ENCODE measurements around the gene GBE1.

Gene GBE1

DNA sequence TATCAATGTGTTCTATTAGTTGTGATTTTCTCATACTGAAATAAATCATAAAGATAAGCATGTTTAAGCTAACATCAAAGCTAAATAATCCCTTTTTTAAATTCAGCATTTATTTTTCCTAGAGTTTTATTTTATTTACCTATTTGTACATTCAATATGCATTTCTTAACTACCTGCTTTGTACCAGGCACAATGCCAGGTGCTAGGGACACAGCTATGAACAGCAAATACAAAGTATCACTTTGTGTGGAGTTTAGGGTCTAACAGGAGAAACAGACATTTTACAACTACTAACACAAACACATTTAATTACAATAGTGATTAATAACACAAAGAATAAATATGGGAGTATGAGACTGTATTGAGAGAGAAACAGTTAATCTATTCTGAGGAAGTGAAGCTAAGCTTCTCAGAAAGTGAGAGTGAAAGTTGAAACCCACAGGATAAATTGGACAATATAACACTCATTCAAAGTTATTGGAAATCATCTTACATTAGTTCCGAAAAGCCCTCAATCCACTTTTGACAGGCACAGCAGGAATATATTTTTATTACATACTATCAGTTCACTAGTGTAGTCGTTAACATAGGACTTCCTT, 159.6 kb downstream of the GBE1 start:
- no peak for DNase-seq

DNA sequence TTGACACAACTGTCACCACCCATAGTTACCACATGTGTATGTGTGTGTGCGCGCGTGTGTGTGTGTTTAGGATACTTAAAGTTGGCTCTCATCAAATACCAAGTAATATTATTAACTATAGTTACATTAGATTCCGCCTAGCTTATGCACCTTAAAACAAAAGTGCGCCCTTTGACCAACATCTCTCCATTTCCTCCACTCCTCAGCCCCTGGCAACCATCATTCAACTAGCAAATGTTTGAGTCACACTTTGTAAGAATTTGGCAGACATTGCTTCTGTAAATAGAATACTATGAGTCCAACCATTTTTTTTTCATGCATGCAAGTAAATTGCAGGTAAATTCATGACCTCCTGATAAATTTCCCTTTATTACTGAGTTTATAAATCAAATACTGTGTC, 169.3 kb downstream of the GBE1 start:
- DNase-seq, result no peak

DNA sequence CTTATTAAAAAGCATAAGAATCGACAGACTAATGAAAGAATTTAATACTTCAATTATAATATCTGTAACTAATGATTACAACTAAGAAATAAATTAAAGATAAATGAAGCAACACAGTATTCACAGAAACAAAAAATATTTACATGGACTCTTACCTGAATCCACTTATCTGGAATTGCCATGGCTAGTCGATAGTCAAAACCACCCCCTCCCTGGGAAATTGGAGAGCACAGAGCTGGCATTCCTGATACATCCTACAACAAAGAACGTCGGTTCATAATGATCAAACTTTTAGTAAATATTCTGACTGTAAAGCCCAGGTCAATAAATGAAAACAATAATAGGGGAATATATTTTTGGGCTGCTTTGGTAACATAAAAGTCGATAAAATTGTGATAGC, 175.5 kb downstream of the GBE1 start:
- DNase-seq, result no peak

DNA sequence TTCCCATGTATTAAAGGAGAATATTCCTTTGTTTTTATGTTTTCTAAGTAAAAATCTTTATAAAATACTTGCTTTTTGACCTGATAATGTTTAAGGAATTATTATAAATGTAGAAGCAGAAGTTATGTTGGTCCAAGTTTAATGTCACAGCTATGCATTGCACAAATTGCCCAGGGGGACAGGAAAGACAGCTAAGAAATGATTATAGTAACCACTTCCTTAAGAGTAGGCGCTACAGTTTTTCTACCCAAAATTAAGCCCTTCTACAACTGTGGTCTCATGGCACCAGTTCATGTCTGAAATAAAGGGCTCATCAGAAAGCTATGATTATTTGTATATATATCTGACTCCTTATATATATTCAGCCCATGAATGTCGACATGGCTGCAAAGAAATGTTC, 176.4 kb downstream of the GBE1 start:
- DNase-seq, result no peak

DNA sequence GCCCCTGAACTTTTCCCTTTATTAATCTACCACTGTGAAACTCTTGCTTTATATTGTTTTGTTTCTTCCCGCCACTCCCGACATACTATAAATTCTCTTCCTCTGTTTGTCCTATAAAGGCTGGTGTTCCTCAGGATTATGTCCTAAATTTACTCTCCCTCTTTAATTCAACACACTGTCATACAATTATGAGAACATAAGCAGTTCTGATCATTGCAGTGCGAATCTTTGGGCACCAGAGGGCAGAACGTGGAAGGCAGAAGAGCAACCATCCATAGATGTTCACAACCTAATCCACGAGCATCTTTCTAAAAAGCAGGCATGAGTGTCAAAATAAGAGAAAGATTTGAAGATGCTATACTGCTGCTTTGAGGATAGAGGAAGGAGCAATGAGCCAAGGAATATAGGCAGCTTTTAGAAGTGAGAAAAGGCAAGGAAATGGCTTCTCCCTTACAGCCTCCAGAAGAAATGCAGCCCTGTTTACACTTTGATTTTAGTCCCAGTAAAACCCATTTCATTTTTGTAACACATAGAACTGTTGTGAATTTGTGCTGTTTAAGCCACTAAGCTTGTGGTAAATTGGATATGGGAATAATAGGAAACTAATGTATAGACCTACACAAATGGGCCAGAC, 179.4 kb downstream of the GBE1 start:
- peak; percentile 7 for DNase-seq

DNA sequence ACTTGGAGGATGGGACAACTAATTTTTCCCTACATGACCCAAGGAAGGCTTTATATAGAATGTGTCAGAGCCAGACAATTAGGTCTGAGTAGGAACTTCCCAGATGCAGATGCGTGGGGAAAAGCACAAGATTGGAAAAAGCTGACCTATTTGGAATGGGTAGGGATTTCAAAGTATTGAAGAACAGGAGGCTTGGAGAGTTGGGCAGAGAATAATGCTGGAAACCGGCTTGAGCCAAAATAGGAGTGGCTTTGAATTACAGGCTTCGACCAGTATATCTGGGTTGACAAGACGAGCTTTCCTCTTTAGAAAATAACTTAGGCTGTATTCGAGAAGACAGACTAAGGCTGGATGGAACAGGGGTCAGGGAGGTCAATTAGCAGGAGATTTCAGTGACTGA, 181.1 kb downstream of the GBE1 start:
- DNase-seq, result no peak

DNA sequence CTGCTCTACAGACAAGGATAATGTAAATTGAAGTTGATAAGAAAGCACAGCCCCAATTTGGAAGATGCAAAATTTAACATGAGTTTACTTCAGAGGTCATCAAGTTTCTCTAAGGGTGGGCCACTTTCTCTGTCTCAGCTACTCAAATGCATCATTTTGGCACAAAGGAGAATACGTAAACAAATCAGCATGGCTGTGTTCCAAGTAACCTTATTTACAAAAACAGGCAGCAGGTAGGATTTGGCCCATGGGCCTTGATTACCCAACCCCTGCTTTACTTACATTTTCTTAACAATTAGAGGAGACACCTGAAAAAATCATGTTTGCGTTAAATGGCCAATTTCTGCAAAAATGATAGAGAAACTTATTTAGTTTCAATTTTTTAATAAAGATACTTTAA, 181.7 kb downstream of the GBE1 start:
- no peak for DNase-seq

DNA sequence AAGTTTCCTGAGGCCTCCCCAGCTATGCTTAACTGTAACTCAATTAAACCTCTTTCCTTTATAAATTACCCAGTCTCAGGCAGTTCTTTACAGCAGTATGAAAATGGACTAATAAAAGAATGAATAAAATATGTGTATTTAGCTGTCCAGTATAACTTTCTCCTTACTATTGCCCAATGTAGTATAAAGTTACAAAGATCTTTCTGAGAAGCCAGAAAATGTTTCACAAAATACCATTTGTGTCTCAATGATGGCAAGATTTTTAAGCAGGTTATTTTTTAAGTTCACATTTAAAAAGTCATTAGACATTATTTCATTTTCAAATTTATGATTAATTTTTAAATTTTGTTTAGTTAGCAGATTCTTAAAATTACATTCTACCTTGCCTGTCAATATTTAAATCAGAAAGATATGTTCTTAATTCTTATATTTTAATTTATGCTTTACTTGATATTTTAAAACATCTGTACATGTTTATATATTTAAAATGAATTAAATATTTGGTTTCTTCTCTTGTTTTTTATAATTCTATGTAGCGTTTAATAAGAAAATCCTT, 189.2 kb downstream of the GBE1 start:
- DNase-seq, result no peak

DNA sequence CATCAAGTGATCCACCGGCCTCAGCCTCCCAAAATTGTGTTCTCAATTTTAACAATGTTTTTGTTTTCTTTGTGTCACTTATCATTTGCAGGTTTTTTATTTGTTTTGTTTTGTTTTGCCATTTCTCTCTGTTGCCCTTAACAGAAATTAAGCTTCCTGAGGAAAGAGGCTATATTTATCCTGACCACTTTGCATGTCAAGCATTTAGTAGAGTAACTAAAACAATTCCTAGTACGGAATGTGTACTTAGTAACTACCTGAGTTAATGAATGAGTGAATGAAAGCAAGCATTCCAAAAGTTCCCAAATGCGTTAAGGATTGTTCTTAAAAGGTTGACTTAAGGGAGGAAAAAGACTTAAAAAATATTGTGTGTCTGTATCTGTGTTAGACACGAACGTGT, 193.1 kb downstream of the GBE1 start:
- no peak for DNase-seq

DNA sequence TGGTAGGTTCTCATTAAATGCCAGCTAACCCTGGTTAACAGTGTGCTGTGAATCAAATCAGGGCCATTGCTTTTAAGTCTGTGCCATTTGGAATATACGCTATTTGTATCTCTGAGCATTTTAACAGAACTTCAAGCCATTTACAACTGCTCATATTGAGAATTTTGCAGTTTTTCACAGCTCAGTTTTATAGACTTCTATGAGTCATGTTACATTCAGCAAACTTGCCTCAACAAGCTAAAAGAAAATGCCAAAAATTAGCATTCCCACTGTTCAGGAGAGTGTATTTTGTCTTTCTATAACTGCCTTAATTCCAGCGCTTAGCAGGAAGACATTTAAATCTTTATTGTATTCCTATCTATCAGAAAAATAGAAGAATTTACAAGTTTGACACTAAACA, 196.4 kb downstream of the GBE1 start:
- DNase-seq, result no peak

DNA sequence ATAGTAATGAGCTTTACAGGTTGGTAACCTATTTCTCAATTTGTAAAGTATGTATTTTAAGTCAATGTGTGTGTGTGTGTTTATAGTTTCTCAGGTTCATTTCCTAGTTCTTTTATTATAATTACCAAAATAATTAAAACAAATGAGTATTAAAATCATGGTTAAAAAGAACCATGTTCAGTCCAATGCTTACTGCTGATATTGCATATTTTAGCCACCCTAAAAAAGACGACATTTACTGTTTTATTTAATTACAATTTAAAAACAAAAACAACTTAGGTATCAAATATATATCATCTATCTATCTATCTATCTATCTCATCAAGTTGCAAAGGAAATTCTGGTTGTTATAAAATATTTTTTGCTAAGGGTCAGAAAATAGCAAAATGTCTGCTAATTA, 203.3 kb downstream of the GBE1 start:
- no peak for DNase-seq

DNA sequence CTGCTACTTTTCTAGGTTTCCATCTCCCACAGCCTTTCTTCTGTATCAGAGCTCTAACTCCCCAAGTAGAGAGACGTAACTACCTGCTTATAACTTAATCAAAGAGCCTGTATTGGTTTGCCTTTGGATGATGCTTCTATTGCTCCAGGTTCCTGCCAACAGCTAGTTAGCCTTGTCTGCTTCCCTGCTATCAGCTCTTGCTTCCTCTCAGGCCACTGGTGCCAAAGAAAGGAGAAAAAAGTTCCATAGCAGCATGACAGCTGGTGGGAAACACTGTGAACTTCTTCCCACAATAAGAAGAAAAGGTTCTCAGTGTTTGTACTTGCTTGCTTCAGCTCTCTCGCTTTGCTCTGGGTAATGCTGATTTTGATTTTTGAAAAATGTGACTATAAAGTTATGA, 206.6 kb downstream of the GBE1 start:
- DNase-seq, result no peak

DNA sequence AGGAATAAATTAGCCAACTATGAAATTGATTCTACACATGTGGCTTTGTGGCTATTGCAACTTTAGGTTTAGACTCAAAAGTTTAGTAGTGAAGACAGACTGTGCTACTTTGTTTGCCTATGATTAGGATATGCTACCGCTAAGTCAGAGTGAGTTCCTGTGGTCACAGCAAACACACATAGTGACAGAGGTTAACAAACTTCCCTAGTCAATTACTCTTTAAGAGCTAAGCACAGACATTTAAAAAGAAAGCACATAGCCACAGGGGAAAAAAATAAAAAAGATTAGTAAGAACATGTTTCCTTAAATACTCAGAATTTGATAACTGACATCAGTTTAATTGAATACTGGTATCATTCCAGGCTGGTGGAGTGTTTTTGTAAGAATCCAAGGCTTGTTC, 207.1 kb downstream of the GBE1 start:
- DNase-seq, result no peak

DNA sequence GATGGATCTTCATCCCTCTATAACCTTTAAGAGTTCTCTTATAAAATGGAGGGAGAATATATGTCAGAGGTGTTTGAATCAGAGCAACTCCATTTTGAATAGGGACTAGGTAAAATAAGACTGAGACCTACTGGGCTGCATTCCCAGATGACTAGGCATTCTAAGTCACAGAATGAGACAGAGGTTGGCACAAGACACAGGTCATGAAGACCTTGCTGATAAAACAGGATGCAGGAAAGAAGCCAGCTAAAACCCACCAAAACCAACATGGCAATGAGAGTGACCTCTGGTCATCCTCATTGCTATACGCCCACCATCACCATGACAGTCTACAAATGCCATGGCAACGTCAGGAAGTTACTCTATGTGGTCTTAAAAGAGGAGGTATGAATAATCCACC, 211.0 kb downstream of the GBE1 start:
- DNase-seq, result no peak

DNA sequence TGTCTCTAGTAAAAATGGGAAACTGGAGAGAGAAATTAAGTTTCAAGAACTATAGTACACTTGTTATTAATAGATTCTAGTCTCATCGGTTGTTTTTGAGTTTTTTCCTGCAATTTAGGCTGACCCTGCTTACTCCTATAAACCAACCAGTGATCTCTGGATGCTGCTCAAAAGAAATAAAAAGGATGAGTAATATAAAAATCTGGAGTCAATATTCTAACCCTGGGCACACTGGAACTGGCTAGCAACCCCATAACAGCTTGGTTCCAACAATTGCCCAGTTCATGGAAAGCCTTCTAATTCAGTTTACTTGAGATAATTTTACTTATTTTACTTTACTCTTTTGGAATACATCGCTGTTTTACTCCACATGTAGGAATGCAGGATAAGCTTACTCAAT, 211.6 kb downstream of the GBE1 start:
- DNase-seq, result no peak

DNA sequence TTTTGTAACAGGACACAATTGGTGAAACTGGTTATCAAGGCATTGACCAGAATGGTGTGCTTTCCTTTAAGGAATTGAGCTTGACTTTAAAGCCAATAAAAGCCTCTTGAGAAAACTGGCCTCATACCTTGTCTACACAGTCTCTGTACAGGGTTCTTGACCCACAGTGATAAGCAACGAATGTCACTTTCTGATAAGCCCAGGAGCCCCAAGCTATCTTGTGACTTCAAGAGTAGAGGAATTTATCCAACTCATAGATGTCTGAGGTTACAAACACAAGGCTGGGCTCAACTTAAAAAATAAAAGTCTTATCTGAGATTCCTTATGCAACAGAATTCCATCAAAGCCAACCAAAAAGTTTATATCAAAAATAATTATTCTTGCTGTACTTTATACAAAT, 212.1 kb downstream of the GBE1 start:
- DNase-seq, result no peak

DNA sequence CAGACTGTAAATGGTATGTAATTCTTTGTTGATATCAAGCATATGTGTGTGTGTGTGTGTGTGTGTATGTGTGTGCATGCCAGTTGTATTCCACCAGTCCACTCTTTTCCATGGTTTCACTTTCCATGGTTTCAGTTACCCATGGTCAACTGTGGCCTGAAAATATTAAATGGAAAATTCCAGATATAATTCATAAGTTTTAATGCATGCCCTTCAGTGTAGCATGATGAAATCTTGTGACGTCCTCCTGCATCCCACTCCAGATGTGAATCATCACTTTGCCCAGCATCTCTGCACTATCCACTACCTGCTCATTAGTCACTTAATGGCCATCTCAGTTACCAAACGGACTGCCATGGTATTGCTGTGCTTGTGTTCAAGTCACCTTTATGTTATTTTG, 215.9 kb downstream of the GBE1 start:
- DNase-seq, result no peak

DNA sequence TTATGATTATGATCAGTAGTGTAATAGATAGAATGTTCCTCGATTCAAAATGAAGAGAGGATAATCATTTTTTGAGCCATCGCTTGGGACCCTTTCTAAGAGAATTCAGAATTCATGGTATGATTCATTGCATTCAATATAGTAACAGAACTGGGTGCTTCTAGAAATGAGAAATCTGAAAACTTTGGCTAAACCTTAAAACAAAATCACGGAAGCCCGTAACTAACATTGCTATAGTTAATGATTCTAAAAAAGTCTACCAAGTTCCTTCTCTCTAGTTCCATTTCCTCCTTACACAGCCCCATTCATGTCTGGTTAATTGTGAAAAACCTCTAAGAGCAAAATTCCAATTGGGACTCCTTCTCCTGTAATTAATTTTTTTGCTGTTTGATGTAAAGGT, 217.1 kb downstream of the GBE1 start:
- DNase-seq, result no peak

DNA sequence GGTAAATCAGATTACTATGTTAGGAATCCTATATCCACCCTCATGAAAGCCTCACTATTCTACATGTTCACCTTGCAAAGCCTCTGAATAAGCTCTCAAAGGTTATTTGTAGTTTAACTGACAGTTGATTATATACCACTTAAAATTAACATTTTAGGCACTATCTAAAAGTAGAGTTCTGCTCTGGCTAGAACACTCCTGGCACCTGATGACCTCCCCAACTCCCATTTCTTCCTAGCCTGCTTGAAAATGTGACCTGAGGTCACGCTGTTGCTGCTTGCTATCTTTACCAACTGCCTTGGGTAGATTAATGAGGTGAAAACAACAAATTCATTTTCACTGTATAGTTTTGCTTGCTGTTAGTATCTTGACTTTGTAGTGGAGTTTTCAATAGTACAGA, 220.7 kb downstream of the GBE1 start:
- DNase-seq, result no peak

DNA sequence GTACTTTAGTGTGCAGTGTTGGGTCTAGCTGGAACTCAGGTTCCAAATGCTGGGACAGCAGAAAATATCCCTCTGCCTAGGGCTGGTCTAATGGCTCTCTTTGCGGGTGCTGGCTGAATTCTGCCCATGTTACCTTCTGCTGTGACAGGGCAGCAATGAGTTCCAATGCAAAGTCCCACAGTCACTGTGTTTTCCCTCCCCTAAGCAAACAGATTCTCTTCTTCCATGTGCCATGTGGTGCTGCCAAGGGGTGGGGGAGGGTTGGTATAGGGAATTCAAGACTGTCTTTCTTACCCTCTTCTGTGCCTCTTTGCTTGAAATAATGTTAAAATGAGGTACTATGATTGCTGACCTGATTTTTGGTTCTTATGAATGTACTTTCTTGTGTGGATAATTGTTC, 229.6 kb downstream of the GBE1 start:
- DNase-seq, result no peak

DNA sequence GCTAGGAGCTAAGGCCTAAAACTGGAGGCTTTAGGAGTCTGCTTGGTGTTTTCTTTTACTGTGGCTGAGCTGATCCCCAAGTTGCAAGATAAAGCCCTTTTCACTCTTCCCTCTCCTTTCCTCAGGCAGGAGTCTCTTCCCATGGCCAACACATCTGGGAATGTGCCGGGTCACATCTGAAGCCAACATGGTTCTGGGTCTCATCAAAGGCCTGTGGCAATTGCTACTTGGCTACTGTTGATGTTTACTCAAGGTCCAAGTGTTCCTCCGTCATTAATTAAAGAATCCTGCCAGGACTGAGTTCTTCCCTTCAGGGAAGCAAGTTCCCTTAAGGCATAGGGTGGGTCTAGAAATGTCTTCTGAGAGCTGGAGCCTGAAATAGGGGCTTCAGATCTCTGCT, 230.2 kb downstream of the GBE1 start:
- no peak for DNase-seq

DNA sequence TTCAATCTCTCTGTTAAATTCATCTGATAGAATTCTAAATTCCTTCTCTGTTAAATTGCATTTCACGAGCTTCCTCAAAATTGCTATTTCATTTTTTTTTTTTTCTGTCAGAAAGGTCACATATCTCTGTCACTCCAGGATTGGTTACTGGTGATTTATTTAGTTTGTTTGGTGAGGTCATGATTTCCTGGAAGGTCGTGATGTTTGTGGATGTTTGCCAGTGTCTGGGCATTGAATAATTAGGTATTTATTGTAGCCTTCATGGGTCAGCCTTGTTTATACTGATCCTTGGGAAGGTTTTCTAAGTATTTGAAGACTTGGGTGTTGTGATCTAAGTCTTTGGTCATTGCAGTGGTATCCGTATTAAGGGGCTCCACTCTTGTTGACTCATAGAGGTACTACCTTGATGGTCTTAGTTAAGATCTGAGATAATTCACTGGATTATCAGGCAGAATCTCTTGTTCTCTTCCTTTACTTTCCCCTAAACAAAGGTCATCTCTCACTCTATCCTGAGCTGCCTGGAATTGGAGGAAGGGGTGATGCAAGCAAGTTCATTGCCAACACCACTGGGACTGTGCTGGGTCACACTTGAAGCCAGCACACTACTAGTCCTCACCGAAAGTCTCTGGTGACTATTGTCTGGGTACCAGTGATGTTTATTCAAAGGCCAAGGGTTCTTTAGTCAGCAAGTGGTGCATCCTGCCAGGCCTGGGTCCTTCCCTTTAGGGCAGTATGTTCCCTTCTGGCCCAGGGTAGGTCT, 231.1 kb downstream of the GBE1 start:
- no peak for DNase-seq

DNA sequence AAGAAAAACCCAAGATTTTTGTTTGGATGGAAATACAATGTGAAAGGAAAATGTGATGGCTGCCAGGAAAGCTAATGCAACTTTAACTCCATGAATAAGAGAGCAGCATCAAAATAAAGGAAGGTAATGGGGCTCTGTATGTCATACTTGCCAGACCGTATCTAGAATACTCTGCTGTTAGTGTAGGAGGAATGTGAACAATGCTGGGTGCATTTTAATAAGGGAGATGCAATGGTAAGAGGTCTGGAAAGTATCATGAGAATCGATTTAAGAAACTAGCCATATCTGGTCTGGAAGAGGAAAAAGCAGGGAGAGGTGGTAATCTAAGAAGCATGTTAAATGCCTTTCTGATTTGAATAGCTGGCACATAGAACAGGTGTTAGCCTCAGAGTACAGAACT, 239.6 kb downstream of the GBE1 start:
- DNase-seq, result no peak

DNA sequence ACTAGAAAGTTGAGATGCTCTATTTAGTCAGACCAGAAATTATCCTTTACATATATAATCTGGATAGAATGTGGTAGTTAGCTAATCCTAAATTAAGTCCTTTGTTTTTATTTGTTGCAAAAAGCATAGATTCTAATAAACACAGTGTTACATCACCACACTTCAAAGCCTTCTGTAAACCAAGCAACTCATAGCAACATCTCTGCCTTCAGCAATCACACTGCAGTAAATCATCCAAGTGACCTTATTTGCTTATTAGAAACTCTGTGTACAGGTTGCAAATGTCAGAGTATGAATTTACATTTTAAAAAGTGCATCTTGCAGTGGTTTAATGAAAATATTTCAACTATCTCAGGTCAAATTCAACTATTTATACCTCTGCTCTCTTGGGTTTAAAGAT, 242.5 kb downstream of the GBE1 start:
- DNase-seq, result no peak

Measured in stimulated activated CD4-positive, alpha-beta T cell treated with anti-CD3 and anti-CD28 coated beads, Interleukin-4, amount 100 ng/mL, for 24 hours (primary cell).